HCT116 (cell line): ENCODE measurements around the gene TGFBR3. TPM values are rescaled to one million over a fixed set of nuclear protein-coding genes. Genes with fewer than 3 reads are reported as not detected.

Experiments
- ATAC-seq: fragments of 200-7000 bp; cut with Tn5 transposase; 2 replicates; pipeline ENCODE4 v1.9.1; 2020; ENCODE audit warnings: mild to moderate bottlenecking, moderate library complexity
- BruUV-seq: library from RNA; stranded (reverse); fragments of 400-500 nt; replicated peaks from 2 replicates; lab custom pipeline; 2021; lab: Mats Ljungman, UMichigan
- CTCF ChIA-PET: fragments of 300-600 bp; sonication (Branson Sonifier 250); formaldehyde crosslinking; loops from one replicate; lab custom pipeline; 2021; ENCODE audit warnings: antibody characterized with exemption; lab: Charles Lee
- POLR2A ChIA-PET: fragments of 300-600, 350-600 bp; sonication (Branson Sonifier 250); formaldehyde crosslinking; loops from one replicate; lab custom pipeline; 2021; ENCODE audit warnings: antibody characterized with exemption; lab: Charles Lee
- RAD21 ChIA-PET, 2 experiments: fragments of 300-600 bp; sonication (Branson Sonifier 250); formaldehyde crosslinking; loops; one replicate each; lab custom pipeline; 2023; ENCODE audit warnings: low total read pairs in 2 of 2; ENCODE audit not compliant: uncharacterized antibody in 2 of 2, unreplicated experiment in 2 of 2, low non-redundant PET in 1 of 2; lab: Charles Lee
- DNase-seq: peaks from one replicate; pipeline ENCODE4 v3.0.0-alpha.2; 2010; ENCODE audit warnings: low read depth, low spot score
- H2AFZ ChIP-seq: fragments of 200-600 bp; shearing (Covaris generic), sonication (generic); 2 replicates; pipeline ENCODE4 v1.6.1; 2017; ENCODE audit warnings: low read depth, mixed run types, mixed read lengths, antibody characterized with exemption, low read length; ENCODE audit not compliant: poor library complexity, severe bottlenecking
- H3K27ac ChIP-seq: 2 replicates; pipeline ENCODE4 v1.5.1; 2012; ENCODE audit warnings: low read depth, low read length
- H3K27me3 ChIP-seq: fragments of 200-600 bp; sonication (generic); 2 replicates; pipeline ENCODE4 v1.6.1; 2016; ENCODE audit warnings: mixed run types, low read length, mixed read lengths; ENCODE audit not compliant: insufficient read depth
- H3K36me3 ChIP-seq, 2 experiments: fragments of 200-500 bp in 1 of 2; fragments of 200-600 bp in 1 of 2; sonication (Bioruptor generic) in 1 of 2; sonication (generic) in 1 of 2; 2 replicates each; pipeline versions ENCODE4 v1.5.1 to v1.6.1; 2014 to 2016; ENCODE audit warnings: low read length in 2 of 2, inconsistent platforms in 1 of 2, mixed read lengths in 1 of 2, mixed run types in 1 of 2; ENCODE audit not compliant: insufficient read depth in 2 of 2, control insufficient read depth in 1 of 2
- H3K4me1 ChIP-seq, 2 experiments: fragments of 200-600 bp in 1 of 2; sonication (generic) in 1 of 2; 2 replicates each; pipeline versions ENCODE4 v1.5.1 to v1.6.1; 2012 to 2017; ENCODE audit warnings: low read length in 2 of 2, inconsistent platforms in 1 of 2, mild to moderate bottlenecking in 1 of 2, mixed read lengths in 1 of 2, mixed run types in 1 of 2, moderate library complexity in 1 of 2; ENCODE audit not compliant: insufficient read depth in 2 of 2, control insufficient read depth in 1 of 2
- H3K4me2 ChIP-seq: fragments of 200-600 bp; sonication (generic); 2 replicates; pipeline ENCODE4 v1.6.1; 2017; ENCODE audit warnings: mixed run types, low read length, mixed read lengths
- H3K4me3 ChIP-seq, 2 experiments: fragments of 200-600 bp in 1 of 2; sonication (generic) in 1 of 2; replicated peaks in 1 of 2; 2 replicates each; pipeline ENCODE4 v1.5.1; 2011 to 2016; ENCODE audit warnings: low read length in 2 of 2, control low read depth in 1 of 2, low read depth in 1 of 2, mild to moderate bottlenecking in 1 of 2, mixed read lengths in 1 of 2, mixed run types in 1 of 2
- H3K79me2 ChIP-seq: fragments of 200-600 bp; sonication (generic); 2 replicates; pipeline ENCODE4 v1.6.1; 2017; ENCODE audit warnings: mild to moderate bottlenecking, mixed run types, low read length, moderate library complexity, mixed read lengths; ENCODE audit not compliant: insufficient read depth
- H3K9ac ChIP-seq: fragments of 200-600 bp; sonication (generic); 2 replicates; pipeline ENCODE4 v1.6.1; 2016; ENCODE audit warnings: low read length, mixed read lengths
- H3K9me2 ChIP-seq: fragments of 200-600 bp; sonication (generic), shearing (Covaris generic); 2 replicates; pipeline ENCODE4 v1.6.1; 2017; ENCODE audit warnings: mixed run types, mild to moderate bottlenecking, moderate library complexity; ENCODE audit not compliant: insufficient read depth
- H3K9me3 ChIP-seq, 2 experiments: fragments of 200-500 bp in 1 of 2; fragments of 200-600 bp in 1 of 2; sonication (Bioruptor generic) in 1 of 2; sonication (generic) in 1 of 2; 2 replicates each; pipeline ENCODE4 v1.6.1; 2014 to 2017; ENCODE audit warnings: low read length in 2 of 2, mixed read lengths in 2 of 2, inconsistent platforms in 1 of 2, low read depth in 1 of 2, mild to moderate bottlenecking in 1 of 2, mixed run types in 1 of 2, moderate library complexity in 1 of 2; ENCODE audit not compliant: control insufficient read depth in 1 of 2, insufficient read depth in 1 of 2
- H4K20me1 ChIP-seq: fragments of 200-600 bp; sonication (generic), shearing (Covaris generic); 2 replicates; pipeline ENCODE4 v1.6.1; 2017; ENCODE audit warnings: mixed run types, mild to moderate bottlenecking, moderate library complexity; ENCODE audit not compliant: insufficient read depth
- CBX3 ChIP-seq: IDR thresholded peaks from 2 replicates; pipeline ENCODE4 v1.6.1; 2012; ENCODE audit warnings: low read depth
- CEBPB ChIP-seq: IDR thresholded peaks from 2 replicates; pipeline ENCODE4 v1.6.1; 2012; ENCODE audit warnings: low read depth
- EGR1 ChIP-seq: IDR thresholded peaks from 2 replicates; pipeline ENCODE4 v1.6.1; 2012; ENCODE audit warnings: low read depth
- ELF1 ChIP-seq: IDR thresholded peaks from 2 replicates; pipeline ENCODE4 v1.6.1; 2012; ENCODE audit warnings: low read depth, borderline replicate concordance
- EZH2 ChIP-seq: fragments of 200-600 bp; sonication (generic); IDR thresholded peaks from 2 replicates; pipeline ENCODE4 v1.6.1; 2017; ENCODE audit warnings: antibody characterized with exemption, mixed run types
- FOSL1 ChIP-seq: IDR thresholded peaks from 2 replicates; pipeline ENCODE4 v1.6.1; 2012; ENCODE audit warnings: low read depth
- JUND ChIP-seq: IDR thresholded peaks from 2 replicates; pipeline ENCODE4 v1.6.1; 2012
- POLR2A ChIP-seq: IDR thresholded peaks from 2 replicates; pipeline ENCODE4 v1.7.0; 2011; ENCODE audit warnings: borderline replicate concordance; ENCODE audit not compliant: insufficient read depth, insufficient read length; ENCODE audit errors: extremely low read depth
- RAD21 ChIP-seq: IDR thresholded peaks from 2 replicates; pipeline ENCODE4 v1.6.1; 2012; ENCODE audit warnings: low read depth, mild to moderate bottlenecking
- SP1 ChIP-seq: IDR thresholded peaks from 2 replicates; pipeline ENCODE4 v1.6.1; 2012; ENCODE audit warnings: low read depth
- YY1 ChIP-seq: IDR thresholded peaks from 2 replicates; pipeline ENCODE4 v1.6.1; 2011; ENCODE audit warnings: low read length, low read depth, moderate library complexity, mild to moderate bottlenecking; ENCODE audit not compliant: insufficient replicate concordance; ENCODE audit errors: extremely low read depth
- ZBTB33 ChIP-seq: IDR thresholded peaks from 2 replicates; pipeline ENCODE4 v1.6.1; 2011; ENCODE audit warnings: mild to moderate bottlenecking, low read length, moderate library complexity; ENCODE audit not compliant: insufficient replicate concordance; ENCODE audit errors: extremely low read depth
- ZFX ChIP-seq: fragments of 450-650 bp; IDR thresholded peaks from 2 replicates; pipeline ENCODE4 v1.6.1; 2017
- ZNF274 ChIP-seq: fragments of 200-500 bp; sonication (Bioruptor generic); IDR thresholded peaks from 2 replicates; pipeline ENCODE4 v1.6.1; 2014; ENCODE audit warnings: mild to moderate bottlenecking, low read depth, low read length, inconsistent platforms
- intact Hi-C: fragments of 100-400 bp; cut with micrococcal nuclease; formaldehyde crosslinking; loops from 2 replicates; pipeline ENCODE4 v1.10.0; 2022
- total RNA-seq: library from RNA; stranded (reverse); gene quantifications from one replicate; pipeline ENCODE4 v1.2.1, GENCODE V29; 2021; ENCODE audit not compliant: unreplicated experiment
- TF ChIP-seq, protein P1 (sequence below): IDR thresholded peaks from 2 replicates; pipeline ENCODE4 v1.6.1; 2012
- TF ChIP-seq, protein P2 (sequence below): IDR thresholded peaks from 2 replicates; pipeline ENCODE4 v1.6.1; 2012

Gene TGFBR3
- total RNA-seq, 1 experiment from 2014 or later: 7.1 TPM

DNA sequence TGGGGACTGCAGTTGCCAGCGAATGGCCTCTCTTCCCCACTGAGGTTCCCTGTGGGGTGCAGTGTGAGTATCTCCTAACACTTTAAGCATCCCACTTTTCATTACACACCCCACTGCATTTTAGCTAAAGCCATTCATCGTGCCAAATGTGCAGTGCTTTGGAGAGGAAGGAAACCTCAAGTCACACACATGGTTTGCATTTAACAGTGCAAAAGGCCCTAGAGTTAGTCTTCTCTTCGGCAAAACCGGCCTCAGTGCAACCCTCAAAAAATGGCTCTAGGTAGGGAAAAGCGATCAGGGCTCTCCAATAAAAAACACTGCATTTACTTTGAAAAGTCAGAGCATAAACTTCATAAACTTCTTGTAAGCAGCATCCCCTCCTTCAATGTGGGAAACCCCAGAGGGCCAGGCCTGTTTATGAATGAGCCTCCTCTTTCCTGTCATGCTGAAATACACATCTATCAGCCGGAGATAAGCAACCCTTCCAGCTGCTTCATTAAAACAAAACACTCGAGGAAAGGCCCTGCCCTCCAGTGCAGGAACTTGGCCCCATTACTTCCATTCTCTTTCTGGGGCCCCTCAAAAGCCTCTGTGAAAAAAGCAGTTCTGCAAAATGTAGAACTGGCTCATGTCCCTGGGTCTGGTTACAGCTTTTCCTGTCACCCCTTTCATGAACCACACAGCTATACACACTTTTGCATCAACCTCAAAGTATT lies 201.3 kb downstream of the TGFBR3 start:
- Histone ChIP-seq H3K79me2 (no peaks in the 10 kb centered on the region), H3K4me1 (no peaks in the 10 kb centered on the region), H3K36me3 (no peaks in the 10 kb centered on the region), H2AFZ (no peak overlapping the region), H3K27me3 (no peaks in the 10 kb centered on the region), H3K9me3 (no peaks in the 10 kb centered on the region), H4K20me1 (no peaks in the 10 kb centered on the region), H3K4me3 (no peak overlapping the region), H3K4me2 (no peak overlapping the region), H3K9me2 (no peaks in the 10 kb centered on the region), H3K27ac (no peak overlapping the region), H3K9ac (no peak overlapping the region)
- TF ChIP-seq ZFX (no peak), JUND (no peak), ZNF274 (no peak), ZBTB33 (no peak), EZH2 (no peak), FOSL1 (no peak), CEBPB (no peak), SP1 (no peak), POLR2A (no peak), EGR1 (no peak), CBX3 (no peak), RAD21 (no peak), ELF1 (no peak), YY1 (no peak)
- TF ChIP-seq, protein P1, sequence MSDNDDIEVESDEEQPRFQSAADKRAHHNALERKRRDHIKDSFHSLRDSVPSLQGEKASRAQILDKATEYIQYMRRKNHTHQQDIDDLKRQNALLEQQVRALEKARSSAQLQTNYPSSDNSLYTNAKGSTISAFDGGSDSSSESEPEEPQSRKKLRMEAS: no peak
- TF ChIP-seq, protein P2, sequence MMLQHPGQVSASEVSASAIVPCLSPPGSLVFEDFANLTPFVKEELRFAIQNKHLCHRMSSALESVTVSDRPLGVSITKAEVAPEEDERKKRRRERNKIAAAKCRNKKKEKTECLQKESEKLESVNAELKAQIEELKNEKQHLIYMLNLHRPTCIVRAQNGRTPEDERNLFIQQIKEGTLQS: no peak
- BruUV-seq: no TSS peak
- POLR2A ChIA-PET: no interaction called here
- CTCF ChIA-PET: no interaction called here
- intact Hi-C loops: no loop called here
- DNase-seq: no peak
- RAD21 ChIA-PET: no interaction called here
- no peak for ATAC-seq
